ENCODE measurements around the gene CRAMP1. TPM values are rescaled to one million over a fixed set of nuclear protein-coding genes. Genes with fewer than 3 reads are reported as not detected.

CRAMP1 gene
- total RNA-seq, 2 donors from 2014 or later, result 16.4 to 16.6 TPM

DNA sequence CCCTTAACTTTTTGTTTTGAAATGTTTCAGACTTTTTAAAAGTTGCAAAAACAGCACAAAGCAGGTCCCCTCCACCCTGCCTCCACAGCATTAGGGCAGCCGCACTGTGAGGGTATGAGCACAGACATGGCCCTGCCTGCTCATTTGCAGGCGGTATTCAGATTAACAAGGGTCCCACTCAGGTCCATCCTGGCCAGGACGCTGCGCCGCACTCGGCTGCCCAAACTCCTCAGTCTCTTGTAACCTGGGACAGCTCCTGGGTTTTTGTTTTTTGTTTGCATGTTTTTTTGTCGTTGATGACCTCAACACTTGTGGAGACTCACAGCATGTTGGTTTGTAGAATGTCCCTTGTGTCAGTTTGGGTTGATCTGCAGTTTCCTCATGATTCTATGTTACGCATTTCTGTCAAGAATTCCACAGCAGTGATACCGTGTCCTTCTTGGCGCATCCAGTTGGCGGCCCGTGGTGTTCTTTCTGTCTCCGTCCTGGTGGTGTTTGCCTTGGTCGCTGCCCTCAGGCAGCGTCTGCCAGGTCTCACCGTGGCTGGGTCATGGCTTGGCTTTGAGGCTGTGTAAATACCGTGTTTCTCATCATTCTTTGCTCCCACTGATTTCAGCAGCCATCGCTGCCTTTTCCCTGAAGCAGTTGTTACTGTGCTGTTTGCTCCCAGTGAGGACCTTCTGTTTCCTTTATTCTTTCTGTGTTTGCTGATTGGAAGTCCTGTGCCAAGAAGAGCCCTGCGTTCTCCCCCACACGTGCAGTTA lies 18.5 kb downstream of the CRAMP1 start:
- ATAC-seq (no peak), DNase-seq (no peak)
- intact Hi-C loops (cut with DNase I, micrococcal nuclease), result no loop called here

DNA sequence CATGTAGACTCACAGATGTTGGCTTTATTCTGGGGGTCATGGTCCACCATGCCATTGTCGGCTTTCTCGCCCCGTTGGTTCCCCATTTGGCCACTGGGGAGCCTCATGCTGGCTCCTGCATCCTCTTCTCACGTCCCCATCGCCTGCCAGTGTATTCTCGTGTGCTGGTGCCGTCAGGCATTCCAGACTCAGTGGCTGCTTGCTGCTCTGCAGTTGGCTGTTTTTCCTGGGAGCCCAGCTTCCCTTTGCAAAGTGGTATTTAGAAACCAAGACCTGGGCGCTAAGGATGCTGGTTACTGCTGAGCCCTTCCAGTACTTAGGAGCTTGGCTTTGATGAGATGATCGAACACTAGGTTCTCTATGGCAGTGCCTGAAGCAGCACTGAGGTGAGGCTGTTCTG lies 19.1 kb downstream of the CRAMP1 start:
- DNase-seq (no peak), ATAC-seq (no peak)
- intact Hi-C loops (cut with DNase I, micrococcal nuclease), result no loop called here

DNA sequence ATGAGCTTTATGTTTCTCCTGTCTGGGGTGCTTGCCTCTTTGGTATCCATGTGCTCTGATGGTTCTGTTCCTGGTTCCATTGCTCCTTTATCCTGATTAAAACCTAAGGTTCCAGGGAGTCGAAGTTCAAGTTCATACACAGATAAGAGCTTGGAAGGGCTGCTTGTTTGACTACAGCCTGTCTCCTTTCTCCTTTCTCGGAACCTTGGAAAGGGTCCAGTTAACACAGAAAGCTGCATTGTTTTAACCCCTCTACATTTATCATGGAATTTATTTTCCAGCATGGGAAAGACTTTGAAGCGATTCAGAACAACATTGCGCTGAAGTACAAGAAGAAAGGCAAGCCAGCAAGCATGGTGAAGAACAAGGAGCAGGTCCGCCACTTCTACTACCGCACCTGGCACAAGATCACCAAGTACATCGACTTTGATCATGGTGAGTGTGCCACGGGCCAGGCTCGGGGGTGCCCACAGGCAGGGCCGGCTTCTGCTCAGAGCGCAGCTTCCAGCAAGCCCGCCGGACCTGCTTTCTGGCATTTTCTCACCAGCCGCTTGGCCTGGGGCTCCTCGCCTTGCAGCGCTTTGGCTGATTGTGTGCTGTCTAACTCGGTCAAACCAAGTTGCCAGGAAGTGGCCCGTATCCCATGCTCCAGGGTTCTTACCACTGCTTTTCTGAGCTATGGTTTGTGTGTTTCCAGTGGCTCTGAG lies 19.9 kb downstream of the CRAMP1 start:
- no peak for ATAC-seq
- DNase-seq, result no peak
- intact Hi-C loops (cut with DNase I, micrococcal nuclease), result no loop called here

DNA sequence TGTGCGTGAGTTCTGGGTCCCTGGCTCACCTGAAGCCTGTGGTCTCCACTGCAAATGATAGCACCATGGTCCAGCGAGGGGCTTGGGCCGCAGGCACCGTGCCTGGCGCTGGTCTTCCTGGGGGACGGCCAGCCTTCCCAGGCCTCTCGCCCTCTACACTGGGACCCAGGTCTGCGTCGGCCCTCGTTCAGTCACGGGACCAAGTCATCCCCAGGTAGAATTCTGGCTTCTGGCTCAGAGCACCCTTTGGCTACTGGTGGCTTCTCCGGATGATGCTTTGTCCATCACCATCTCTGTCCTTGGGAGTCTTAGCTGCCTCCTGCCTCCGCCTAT lies 20.4 kb downstream of the CRAMP1 start:
- intact Hi-C loops (cut with DNase I, micrococcal nuclease), result no loop called here
- DNase-seq (no peak), ATAC-seq (no peak)

DNA sequence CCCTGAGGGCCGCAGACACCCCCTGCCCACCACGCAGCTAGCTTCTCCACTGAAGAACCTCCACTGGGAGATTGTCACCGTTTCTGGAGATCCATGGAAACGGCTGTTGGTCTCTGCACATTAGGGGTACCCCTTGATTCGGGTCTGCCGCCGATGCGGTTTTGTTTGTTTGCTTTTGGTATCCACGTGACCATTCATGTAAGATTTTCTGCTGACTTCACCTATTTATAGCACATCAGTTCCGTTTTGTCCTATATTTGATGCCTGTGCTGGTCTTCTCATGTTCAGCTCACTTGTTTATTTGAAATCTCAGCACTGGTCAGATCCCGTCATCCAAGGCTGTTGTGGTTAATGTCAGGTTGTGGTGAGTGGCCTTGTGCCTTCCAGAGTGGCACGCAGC lies 21.1 kb downstream of the CRAMP1 start:
- DNase-seq (no peak), ATAC-seq (no peak)
- intact Hi-C loops (cut with DNase I, micrococcal nuclease), result no loop called here

DNA sequence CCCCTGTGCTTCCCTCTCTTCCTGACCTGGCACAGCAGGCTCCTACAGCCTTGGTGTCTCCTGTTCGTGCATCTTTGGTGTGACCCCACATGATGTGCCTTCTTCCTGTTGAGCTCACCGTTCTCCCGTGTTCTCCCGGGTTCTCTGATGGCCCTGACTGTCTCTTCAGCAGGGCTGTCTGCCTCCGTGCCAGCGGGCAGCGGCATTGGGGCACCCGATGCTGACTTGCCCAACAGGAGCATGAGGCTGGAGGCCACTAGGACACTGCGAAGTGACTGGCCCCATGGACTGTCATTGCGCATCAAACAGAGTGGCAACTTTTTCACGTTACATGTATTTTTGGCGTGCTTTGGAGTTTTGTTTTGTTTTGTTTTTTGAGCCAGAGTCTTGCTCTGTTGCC lies 22.4 kb downstream of the CRAMP1 start:
- ATAC-seq (no peak), DNase-seq (no peak)
- intact Hi-C loops (cut with DNase I, micrococcal nuclease), result no loop called here

DNA sequence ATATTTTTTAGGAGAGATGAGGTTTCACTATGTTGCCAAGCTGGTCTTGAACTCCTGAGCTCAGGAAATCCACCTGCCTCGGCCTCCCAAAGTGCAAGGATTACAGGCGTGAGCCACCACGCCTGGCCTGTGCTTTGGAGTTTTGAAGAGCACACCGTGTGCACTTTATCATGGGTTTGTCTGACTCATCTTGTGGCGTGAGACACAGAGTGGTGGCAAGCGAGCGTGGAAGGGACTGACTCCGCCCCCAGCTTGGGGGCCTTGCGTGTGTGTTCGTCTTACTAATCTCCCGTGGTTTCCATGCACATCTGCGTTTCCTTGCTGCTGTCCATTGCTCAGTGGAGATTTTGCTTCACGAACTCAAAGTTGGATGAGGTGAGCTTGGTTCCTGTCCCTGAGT lies 22.9 kb downstream of the CRAMP1 start:
- intact Hi-C loops (cut with DNase I, micrococcal nuclease), result no loop called here
- no peak for DNase-seq
- no peak for ATAC-seq

DNA sequence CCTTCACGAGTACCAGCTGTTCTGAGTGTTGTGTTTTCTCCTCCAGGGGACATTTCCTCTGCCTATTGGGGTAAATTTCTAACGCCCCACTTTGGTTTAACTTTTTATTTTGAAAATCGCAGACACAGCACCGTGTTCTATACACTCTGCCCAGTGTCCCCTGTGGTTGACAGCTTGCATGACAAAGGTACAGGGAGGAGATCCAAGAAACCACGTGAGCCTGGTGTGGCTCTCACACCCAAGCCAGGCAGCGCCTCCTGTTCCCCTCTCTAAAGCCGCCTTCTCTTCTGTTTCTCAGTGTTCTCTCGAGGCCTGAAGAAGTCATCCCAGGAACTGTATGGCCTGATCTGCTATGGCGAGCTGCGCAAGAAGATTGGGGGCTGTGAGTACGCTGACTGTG lies 25.4 kb downstream of the CRAMP1 start:
- ATAC-seq (no peak), DNase-seq (no peak)
- intact Hi-C loops (cut with DNase I, micrococcal nuclease), result no loop called here

DNA sequence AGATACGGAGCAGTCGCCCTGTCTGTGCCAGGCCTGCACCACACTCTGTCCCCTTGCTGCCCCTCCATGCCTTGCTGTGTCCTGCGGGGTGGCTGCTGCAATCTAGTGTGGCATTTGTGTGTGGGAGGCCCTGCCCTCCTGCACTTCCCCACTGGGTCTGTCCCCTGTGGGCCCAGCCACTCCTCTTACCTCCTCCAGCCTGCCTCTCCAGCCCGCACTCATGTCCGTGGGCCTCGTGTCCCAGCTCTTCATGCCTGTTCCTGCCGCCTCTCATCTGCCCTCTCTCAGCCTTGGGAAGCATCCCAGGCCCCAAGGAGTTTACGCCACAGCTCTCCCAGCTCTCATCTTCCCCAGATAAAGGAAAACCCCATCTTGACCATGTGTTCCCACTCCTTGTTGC lies 26.6 kb downstream of the CRAMP1 start:
- intact Hi-C loops (cut with DNase I, micrococcal nuclease), result no loop called here
- ATAC-seq (no peak), DNase-seq (no peak)

DNA sequence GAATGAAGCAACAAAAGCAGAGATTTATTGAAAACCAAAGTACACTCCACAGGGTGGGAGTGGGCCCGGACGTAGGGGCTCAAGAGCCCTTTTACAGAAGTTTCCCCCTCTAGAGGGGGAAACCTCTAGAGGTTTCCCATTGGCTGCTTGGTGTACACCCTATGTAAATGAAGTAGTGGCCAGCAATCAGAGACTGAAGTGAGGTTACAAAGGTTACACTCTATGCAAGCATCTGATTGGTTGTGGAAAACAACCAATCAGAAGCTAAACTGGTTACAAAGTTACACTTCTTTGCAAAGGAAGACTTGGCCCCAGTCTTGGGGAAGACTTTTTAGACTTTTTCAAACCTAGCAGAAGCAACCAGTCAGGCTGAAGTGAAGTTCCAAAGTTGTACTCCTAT lies 27.1 kb downstream of the CRAMP1 start:
- intact Hi-C loops (cut with DNase I, micrococcal nuclease), result no loop called here
- no peak for DNase-seq
- no peak for ATAC-seq

DNA sequence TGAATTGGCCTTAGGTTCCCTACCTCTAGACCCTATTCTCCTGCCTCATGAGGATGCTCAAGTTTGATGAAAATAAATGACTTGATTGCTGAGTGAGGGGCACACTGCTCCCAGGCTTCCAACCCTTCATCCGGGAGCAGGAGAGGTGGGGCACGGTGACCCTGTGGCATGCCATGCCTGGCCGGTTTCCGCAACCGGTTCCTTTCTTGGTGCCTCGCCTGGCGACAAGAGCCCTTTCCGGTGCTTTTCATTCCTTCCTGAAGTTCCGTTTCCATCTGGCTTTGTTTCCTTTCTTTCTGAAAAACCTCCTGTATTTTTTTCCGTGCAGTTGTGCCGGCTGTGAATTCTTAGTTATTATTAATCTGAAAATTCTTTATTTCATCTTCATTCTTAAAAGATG lies 27.7 kb downstream of the CRAMP1 start:
- intact Hi-C loops (cut with DNase I, micrococcal nuclease), result no loop called here
- ATAC-seq (no peak), DNase-seq (no peak)

DNA sequence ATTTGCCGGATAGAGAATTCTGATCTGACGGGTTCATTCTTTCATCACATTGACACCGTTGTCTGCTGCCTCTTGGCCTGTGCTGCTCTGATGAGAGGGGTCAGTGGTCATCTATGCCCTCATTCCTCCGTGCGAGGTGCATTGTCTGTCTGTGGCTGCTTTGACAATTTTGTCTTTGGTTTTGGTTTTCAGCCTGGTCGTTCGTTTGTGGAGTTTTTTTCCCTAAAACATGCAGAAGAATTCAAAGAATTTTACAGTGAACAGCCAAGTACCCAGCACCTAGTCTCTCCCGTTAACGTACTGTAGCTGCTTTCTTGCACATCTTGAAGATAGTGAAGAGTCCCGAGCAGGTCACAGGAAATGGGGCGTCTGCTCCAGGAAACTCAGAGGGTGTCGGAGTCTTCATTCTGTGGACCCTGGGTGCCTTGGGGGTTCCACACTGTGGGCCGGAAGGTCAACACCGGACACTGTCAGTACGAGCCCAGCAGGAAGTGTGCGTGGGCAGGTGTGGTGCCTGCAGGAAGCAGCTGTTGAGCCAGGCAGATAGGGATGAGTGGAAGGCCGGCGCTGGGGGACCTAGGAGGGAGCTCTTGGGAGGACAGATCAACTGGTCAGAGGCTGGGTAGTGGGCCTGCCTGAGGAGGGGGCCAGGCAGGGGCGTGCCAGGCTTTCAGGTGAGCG lies 28.2 kb downstream of the CRAMP1 start:
- DNase-seq (no peak), ATAC-seq (no peak)
- intact Hi-C loops (cut with DNase I, micrococcal nuclease), result no loop called here

DNA sequence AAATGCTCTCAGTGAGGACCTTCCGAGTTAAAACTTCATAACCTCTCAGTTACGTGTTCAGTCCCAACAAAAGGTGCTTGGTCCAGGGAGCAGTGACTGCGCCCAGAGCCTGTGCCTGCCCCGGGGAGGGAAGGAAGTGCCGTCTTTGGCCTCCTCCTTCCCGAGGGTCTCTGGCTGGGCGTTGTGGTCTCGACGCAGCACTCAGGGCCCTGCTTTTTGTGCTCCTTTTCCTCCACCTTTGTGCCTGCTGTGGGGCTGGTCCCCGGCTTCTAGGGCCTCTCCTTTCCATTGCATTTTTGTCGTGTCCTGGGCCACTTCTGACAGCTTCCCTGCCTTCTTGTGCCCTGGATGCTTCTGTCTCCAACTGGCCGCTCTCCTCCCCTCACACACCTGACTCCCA lies 29.1 kb downstream of the CRAMP1 start:
- ATAC-seq, result no peak
- no peak for DNase-seq
- intact Hi-C loops (cut with DNase I, micrococcal nuclease), result no loop called here

DNA sequence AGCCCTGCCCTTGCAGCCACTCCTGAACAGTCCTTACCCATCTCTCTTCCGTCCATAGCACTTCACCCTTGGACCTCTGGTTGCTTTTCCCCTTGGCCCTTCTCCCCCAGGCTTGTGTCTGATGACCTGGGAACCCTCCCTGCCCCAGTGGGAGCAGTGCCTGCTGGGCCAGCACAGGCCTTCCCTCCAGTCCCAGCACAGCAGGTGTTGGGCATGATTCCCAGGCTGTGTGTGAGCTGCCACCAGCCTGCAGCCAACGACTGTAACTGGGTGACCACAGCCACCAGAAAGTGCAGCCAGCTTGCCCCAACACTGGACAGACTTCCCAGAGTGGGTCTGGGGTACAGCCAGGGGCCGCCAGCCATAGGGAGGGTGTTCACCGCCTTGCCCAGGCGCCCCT lies 30.0 kb downstream of the CRAMP1 start:
- DNase-seq (no peak), ATAC-seq (no peak)
- intact Hi-C loops (cut with DNase I, micrococcal nuclease), result no loop called here

DNA sequence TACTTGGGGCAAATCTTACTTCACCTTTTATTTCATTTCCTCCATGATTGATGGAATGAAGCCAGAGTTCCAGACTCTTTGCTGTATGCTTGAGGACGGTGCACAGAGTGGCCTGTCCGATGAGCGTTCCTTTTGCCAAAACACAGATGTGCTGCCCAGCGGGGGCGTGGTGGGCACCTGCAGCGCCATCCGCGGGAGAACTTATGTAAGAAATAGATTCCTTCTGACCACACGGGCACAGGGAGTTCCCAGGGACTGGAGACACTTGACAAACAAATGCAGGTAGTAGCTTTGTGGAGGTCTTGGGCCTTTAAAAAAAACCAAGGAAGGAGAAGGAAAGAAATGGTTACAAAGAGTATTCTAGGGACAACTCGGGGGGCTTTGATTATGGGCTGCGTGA lies 30.6 kb downstream of the CRAMP1 start:
- DNase-seq (no peak), ATAC-seq (no peak)
- intact Hi-C loops (cut with DNase I, micrococcal nuclease), result no loop called here

DNA sequence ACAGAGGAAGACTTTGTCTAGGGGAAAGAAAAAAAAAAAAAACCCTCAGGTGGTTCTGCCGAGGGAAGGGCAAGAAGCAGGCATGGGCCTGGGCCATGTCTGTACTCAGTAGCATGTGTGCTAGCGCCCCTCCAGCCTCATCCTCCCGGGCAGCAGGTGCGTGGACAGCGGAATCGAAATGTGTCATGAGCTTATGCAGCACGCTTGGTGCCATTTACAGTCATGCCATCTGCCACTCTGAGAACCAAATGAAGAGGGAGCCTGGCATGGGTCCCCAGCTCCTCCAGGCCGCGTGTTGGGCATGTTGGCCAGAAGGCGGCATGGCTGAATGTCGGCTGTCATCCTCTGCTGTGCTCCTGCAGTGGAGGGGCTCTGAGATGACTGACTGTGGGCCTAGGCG lies 31.4 kb downstream of the CRAMP1 start:
- ATAC-seq (no peak), DNase-seq (no peak)
- intact Hi-C loops (cut with DNase I, micrococcal nuclease), result no loop called here

DNA sequence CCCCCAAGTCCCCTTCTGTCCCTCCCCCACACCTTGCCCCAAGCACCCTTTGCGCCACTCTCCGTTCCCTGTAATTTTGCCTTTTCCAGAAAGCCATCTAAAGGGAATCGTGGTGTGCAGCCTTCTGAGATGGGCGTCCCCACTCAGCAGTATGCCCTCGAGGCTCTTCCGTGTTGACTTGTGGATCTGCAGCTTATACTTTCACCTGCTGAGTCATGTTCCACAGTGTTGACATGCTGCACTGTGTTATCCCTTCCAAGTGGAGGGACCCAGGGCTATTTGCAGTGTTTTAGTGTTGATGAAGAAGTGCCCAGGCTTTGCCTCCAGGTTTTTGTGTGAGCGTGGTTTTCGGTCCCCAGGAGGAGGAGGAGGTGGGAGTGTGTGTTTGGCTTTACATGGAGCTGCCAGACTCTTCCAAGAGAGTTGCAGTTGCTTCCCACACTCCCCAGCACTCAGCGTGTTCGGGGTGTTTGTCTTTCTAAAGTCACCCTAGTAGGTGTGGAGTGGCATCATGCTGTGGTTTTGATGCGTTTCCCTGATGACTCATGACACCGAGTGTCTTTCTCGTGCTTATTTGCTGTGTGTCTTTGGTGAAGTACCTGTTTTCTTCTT lies 33.9 kb downstream of the CRAMP1 start:
- intact Hi-C loops (cut with DNase I, micrococcal nuclease), result no loop called here
- no peak for DNase-seq
- no peak for ATAC-seq

DNA sequence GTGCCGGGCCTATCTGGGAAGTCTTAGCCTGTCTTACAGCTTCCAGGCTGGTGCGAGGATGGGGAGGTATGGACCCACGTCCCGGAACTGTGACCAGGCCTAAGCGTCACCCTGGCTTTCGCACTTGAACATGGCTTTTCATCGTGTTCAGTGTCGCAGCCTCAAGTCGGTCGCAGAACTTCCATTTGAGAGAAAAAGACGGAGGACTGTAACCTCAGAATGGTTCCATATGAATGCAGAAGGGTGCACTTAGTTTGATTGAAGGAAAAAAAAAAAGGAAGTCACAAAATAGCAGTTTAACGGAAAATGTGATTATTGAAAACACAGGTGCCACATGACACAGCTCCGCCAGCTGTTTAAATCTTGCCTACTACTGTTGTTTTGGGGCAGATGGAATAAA lies 35.7 kb downstream of the CRAMP1 start:
- intact Hi-C loops (cut with DNase I, micrococcal nuclease), result no loop called here
- no peak for DNase-seq
- ATAC-seq, result no peak

DNA sequence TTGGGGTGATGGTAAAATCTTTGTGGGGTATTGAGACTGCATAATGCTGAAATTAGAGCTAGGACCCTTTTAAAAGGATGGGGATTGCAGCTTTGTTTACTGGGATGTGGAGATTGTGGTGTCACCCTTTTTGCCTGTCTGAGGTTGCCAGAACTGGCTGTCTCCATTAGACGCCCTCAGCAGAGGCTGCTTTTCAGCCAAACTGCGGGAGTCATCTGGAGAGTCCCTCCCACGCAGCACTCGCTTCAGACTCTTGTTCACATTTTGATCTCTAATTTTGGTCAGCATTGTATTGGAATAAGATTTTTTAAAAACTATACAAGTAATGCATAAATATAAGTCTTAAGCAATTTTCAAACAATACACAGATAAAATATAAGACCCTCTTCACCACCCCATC lies 38.0 kb downstream of the CRAMP1 start:
- intact Hi-C loops (cut with DNase I, micrococcal nuclease), result no loop called here
- DNase-seq, result no peak
- no peak for ATAC-seq

Data from left colon (tissue), 2 donors.